Body of pancreas (tissue), 4 donors: ENCODE data around the gene GABRB1.

Source experiments
- POLR2A ChIP-seq, 3 donors: fragments of 450-650 bp; IDR thresholded peaks; one replicate each; pipeline ENCODE4 v1.6.1; 2016; ENCODE audit warnings: antibody characterized with exemption in 3 of 3, mild to moderate bottlenecking in 2 of 3
- TF ChIP-seq, protein P1 (sequence below), 7 experiments: fragments of 450-650 bp in 4 of 7; fragments of 200-600 bp in 3 of 7; sonication (generic) in 3 of 7; IDR thresholded peaks; one replicate each; pipeline ENCODE4 v1.5.1; 2016 to 2019; ENCODE audit warnings: antibody characterized with exemption in 7 of 7

- TF ChIP-seq POLR2A (IDR thresholded peaks at IDR 0.05) = no peak
- TF ChIP-seq, protein P1, sequence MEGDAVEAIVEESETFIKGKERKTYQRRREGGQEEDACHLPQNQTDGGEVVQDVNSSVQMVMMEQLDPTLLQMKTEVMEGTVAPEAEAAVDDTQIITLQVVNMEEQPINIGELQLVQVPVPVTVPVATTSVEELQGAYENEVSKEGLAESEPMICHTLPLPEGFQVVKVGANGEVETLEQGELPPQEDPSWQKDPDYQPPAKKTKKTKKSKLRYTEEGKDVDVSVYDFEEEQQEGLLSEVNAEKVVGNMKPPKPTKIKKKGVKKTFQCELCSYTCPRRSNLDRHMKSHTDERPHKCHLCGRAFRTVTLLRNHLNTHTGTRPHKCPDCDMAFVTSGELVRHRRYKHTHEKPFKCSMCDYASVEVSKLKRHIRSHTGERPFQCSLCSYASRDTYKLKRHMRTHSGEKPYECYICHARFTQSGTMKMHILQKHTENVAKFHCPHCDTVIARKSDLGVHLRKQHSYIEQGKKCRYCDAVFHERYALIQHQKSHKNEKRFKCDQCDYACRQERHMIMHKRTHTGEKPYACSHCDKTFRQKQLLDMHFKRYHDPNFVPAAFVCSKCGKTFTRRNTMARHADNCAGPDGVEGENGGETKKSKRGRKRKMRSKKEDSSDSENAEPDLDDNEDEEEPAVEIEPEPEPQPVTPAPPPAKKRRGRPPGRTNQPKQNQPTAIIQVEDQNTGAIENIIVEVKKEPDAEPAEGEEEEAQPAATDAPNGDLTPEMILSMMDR (IDR thresholded peaks at IDR 0.05) = no peak
These were observed 53.4 kb downstream of the GABRB1 start for GRCh38 chr4:47084795-47085194.
